Keratinocyte (primary cell): ENCODE measurements around the gene JTB. TPM values are rescaled to one million over a fixed set of nuclear protein-coding genes. Genes with fewer than 3 reads are reported as not detected.

ENCODE experiments used
- DNase-seq: peaks from one replicate; pipeline ENCODE4 v3.0.0-alpha.2; 2011; ENCODE audit warnings: low read depth, missing footprints, low spot score
- FAIRE-seq: peaks from 2 replicates; lab custom pipeline; 2011; peaks lifted over from hg19 to GRCh38; lab: Jason Lieb, UNC
- H2AFZ ChIP-seq: 2 replicates; pipeline ENCODE4 v1.6.0; 2012; ENCODE audit warnings: low read length, control low read depth, inconsistent platforms; ENCODE audit not compliant: control insufficient read depth
- H3K27ac ChIP-seq: 2 replicates; pipeline ENCODE4 v1.5.1; 2011; ENCODE audit warnings: low read length; ENCODE audit not compliant: control insufficient read depth, insufficient read depth
- H3K27me3 ChIP-seq: 3 replicates; pipeline ENCODE4 v1.6.0; 2011; ENCODE audit warnings: low read length; ENCODE audit not compliant: control insufficient read depth, insufficient read depth; ENCODE audit errors: extremely low read depth
- H3K36me3 ChIP-seq, 2 experiments: 2 replicates in 1 of 2; 3 replicates in 1 of 2; pipeline ENCODE4 v1.5.1; 2011; ENCODE audit warnings: low read length in 2 of 2, mild to moderate bottlenecking in 1 of 2; ENCODE audit not compliant: control insufficient read depth in 2 of 2, insufficient read depth in 2 of 2; ENCODE audit errors: extremely low read depth in 1 of 2
- H3K4me1 ChIP-seq: 3 replicates; pipeline ENCODE4 v1.5.1; 2011; ENCODE audit warnings: low read length; ENCODE audit not compliant: control insufficient read depth, insufficient read depth; ENCODE audit errors: extremely low read depth
- H3K4me2 ChIP-seq: 3 replicates; pipeline ENCODE4 v1.6.0; 2011; ENCODE audit warnings: low read depth, low read length; ENCODE audit not compliant: control insufficient read depth, insufficient read depth; ENCODE audit errors: extremely low read depth
- H3K4me3 ChIP-seq, 3 experiments: fragments of 200-600 bp in 1 of 3; sonication (generic) in 1 of 3; 2 replicates in 2 of 3; 3 replicates in 1 of 3; pipeline ENCODE4 v1.5.1; 2011 to 2016; ENCODE audit warnings: low read length in 3 of 3, mild to moderate bottlenecking in 3 of 3, control low read depth in 2 of 3, inconsistent platforms in 1 of 3, low read depth in 1 of 3, mixed read lengths in 1 of 3, mixed run types in 1 of 3, moderate library complexity in 1 of 3; ENCODE audit not compliant: control insufficient read depth in 2 of 3, insufficient read depth in 2 of 3; ENCODE audit errors: extremely low read depth in 1 of 3
- H3K79me2 ChIP-seq: 2 replicates; pipeline ENCODE4 v1.6.0; 2012; ENCODE audit warnings: low read length; ENCODE audit not compliant: control insufficient read depth, insufficient read depth
- H3K9ac ChIP-seq: 3 replicates; pipeline ENCODE4 v1.6.0; 2011; ENCODE audit warnings: low read length; ENCODE audit not compliant: control insufficient read depth, insufficient read depth; ENCODE audit errors: extremely low read depth
- H3K9me1 ChIP-seq: 3 replicates; pipeline ENCODE4 v1.6.0; 2011; ENCODE audit warnings: low read length; ENCODE audit not compliant: control insufficient read depth, insufficient read depth; ENCODE audit errors: extremely low read depth
- H3K9me3 ChIP-seq: 2 replicates; pipeline ENCODE4 v1.5.1; 2012; ENCODE audit warnings: low read depth, low read length; ENCODE audit not compliant: control insufficient read depth
- H4K20me1 ChIP-seq: 3 replicates; pipeline ENCODE4 v1.6.0; 2011; ENCODE audit warnings: low read length; ENCODE audit not compliant: control insufficient read depth, insufficient read depth; ENCODE audit errors: extremely low read depth
- CTCF ChIP-seq, 3 experiments: IDR thresholded peaks in 1 of 3; conservative IDR thresholded peaks in 1 of 3; optimal IDR thresholded peaks in 1 of 3; 2 replicates in 2 of 3; 3 replicates in 1 of 3; pipeline versions ENCODE3 to v1.5.1; 2011; ENCODE audit warnings: low read length in 3 of 3, mild to moderate bottlenecking in 3 of 3, moderate library complexity in 2 of 3, control low read depth in 1 of 3, inconsistent platforms in 1 of 3; ENCODE audit not compliant: insufficient read depth in 2 of 3; ENCODE audit errors: extremely low read depth in 1 of 3
- EZH2 ChIP-seq: IDR thresholded peaks from one replicate; pipeline ENCODE4 v1.6.1; 2012; ENCODE audit warnings: inconsistent platforms, mild to moderate bottlenecking, low read length, moderate library complexity
- dilution Hi-C: fragments of 300-500 bp; cut with MboI; formaldehyde crosslinking; loops from one replicate; pipeline ENCODE4 v1.7.0; 2020; ENCODE audit warnings: low sequenced_read_pairs; ENCODE audit not compliant: extremely low pct_ligation_motif_present
- polyA plus RNA-seq, 5 experiments: library from polyadenylated mRNA; depleted of rRNA in 3 of 5; stranded (reverse) in 3 of 5; stranded (forward) in 1 of 5; unstranded in 1 of 5; fragments of >200 nt; gene quantifications; 1 replicate in 1 of 5; 2 replicates in 3 of 5; 3 replicates in 1 of 5; pipeline versions ENCODE4 v1.2.1 to v1.2.3, GENCODE V29; 2011 to 2012; ENCODE audit warnings: missing spikeins in 2 of 5, low read depth in 1 of 5, low replicate concordance in 1 of 5

Gene JTB
- polyA plus RNA-seq, 1 donor (not counting 4 experiments of a cell fraction or from before 2014, with no cell fraction given) = 83.4 TPM

GRCh38 chr1:153933430-153933829 is 44.0 kb downstream of the JTB start:
- Histone ChIP-seq H3K79me2 (no peaks in the 10 kb centered on the region), H3K9ac (no peak overlapping the region), H3K9me3 (no peaks in the 10 kb centered on the region), H4K20me1 (no peaks in the 10 kb centered on the region), H3K9me1 (no peaks in the 10 kb centered on the region), H3K27me3 (no peaks in the 10 kb centered on the region), H2AFZ (no peak overlapping the region), H3K4me3 (no peak overlapping the region), H3K4me1 (no peaks in the 10 kb centered on the region), H3K27ac (no peak overlapping the region), H3K4me2 (no peak overlapping the region), H3K36me3 (peaks cover 30 to 38% of the 10 kb centered on the region in 2 experiments)
- no peak for DNase-seq
- TF ChIP-seq EZH2 = no peak
- TF ChIP-seq CTCF (optimal IDR thresholded peaks at IDR 0.05 in 1 of 3, IDR thresholded peaks at IDR 0.05 in 1 of 3, conservative IDR thresholded peaks at IDR 0.05 in 1 of 3; ENCODE audit: extremely low read depth in 1 of 3, insufficient read depth in 2 of 3, low read length in 3 of 3) = no peak
- no peak for FAIRE-seq
- dilution Hi-C loops = no loop called here

GRCh38 chr1:153932156-153933131 is 45.0 kb downstream of the JTB start:
- no peak for FAIRE-seq

More at GRCh38 chr1:153932156-153933131, 45.0 kb downstream of the JTB start:
- H3K27ac ChIP-seq = no peak overlapping the region
- H3K79me2 ChIP-seq = no peaks in the 10 kb centered on the region
- no peaks in the 10 kb centered on the region for H4K20me1 ChIP-seq
- H3K4me2 ChIP-seq = no peak overlapping the region
- dilution Hi-C loops = no loop called here
- H3K27me3 ChIP-seq = no peaks in the 10 kb centered on the region
- no peak overlapping the region for H3K9ac ChIP-seq
- H3K9me3 ChIP-seq = no peaks in the 10 kb centered on the region
- H3K4me3 ChIP-seq = no peak overlapping the region
- no peaks in the 10 kb centered on the region for H3K4me1 ChIP-seq
- no peak for DNase-seq
- TF ChIP-seq EZH2 (no peak), CTCF (optimal IDR thresholded peaks at IDR 0.05 in 1 of 3, IDR thresholded peaks at IDR 0.05 in 1 of 3, conservative IDR thresholded peaks at IDR 0.05 in 1 of 3; ENCODE audit: extremely low read depth in 1 of 3, insufficient read depth in 2 of 3, low read length in 3 of 3) (no peak)
- H3K9me1 ChIP-seq = no peaks in the 10 kb centered on the region
- H2AFZ ChIP-seq = no peak overlapping the region
- H3K36me3 ChIP-seq = peaks cover 23 to 33% of the 10 kb centered on the region in 2 experiments
